SK-N-MC (cell line): Measurements from ENCODE around the gene MACROD2.
"Not testable (repeated sequence)": the region's sequence is repeated elsewhere in the genome, so short reads cannot be mapped to it uniquely, and the experiment has no call there.

Experiments
- DNase-seq: peaks from one replicate; pipeline ENCODE4 v3.0.0-alpha.2; 2011; ENCODE audit warnings: low read depth, low spot score
- H3K27ac ChIP-seq: fragments of 200-600 bp; sonication (generic); 2 replicates; pipeline ENCODE4 v1.5.1; 2016; ENCODE audit warnings: mixed run types
- H3K36me3 ChIP-seq: fragments of 200-600 bp; sonication (generic); 2 replicates; pipeline ENCODE4 v1.6.1; 2017; ENCODE audit warnings: antibody characterized with exemption, low read length, mixed read lengths; ENCODE audit not compliant: insufficient read depth
- H3K4me3 ChIP-seq: fragments of 200-600 bp; sonication (generic); 2 replicates; pipeline ENCODE4 v1.5.1; 2016
- H3K9ac ChIP-seq: fragments of 200-600 bp; sonication (generic); 2 replicates; pipeline ENCODE4 v1.8.0; 2017; ENCODE audit warnings: mixed run types, mixed read lengths; ENCODE audit not compliant: insufficient read length
- H3K9me3 ChIP-seq: fragments of 200-600 bp; sonication (generic); 2 replicates; pipeline ENCODE4 v1.6.1; 2017; ENCODE audit warnings: low read depth, mild to moderate bottlenecking, antibody characterized with exemption, low read length, moderate library complexity, mixed read lengths
- EZH2 ChIP-seq: fragments of 200-600 bp; sonication (generic); IDR thresholded peaks from one replicate; pipeline ENCODE4 v1.6.1; 2017; ENCODE audit warnings: antibody characterized with exemption
- FOXP2 ChIP-seq: optimal IDR thresholded peaks from 2 replicates; pipeline ENCODE3; 2011; ENCODE audit warnings: mild to moderate bottlenecking, moderate library complexity; ENCODE audit not compliant: insufficient read depth; ENCODE audit errors: extremely low read length, control extremely low read depth
- POLR2AphosphoS5 ChIP-seq: IDR thresholded peaks from 2 replicates; pipeline ENCODE4 v1.6.1; 2012; ENCODE audit warnings: mild to moderate bottlenecking, low read depth, low read length, borderline replicate concordance

MACROD2 gene

DNA sequence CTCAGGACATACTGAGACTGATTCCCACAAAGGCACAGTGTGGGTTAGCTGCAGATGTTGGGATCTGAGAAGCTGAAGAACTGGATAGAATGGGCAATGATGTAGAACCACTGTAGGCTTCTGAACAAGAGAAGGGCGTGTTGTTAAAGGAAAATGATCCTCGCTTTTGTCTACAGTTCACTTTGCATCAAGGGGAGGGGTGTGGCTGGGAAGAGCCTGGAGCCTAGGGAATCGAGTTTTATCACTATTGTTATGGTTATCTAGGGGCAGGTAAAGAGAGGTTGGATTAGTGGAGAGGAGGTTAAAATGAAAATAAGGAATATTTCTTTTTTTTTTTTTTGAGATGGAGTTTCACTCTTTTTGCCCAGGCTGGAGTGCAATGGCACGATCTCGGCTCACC is 1809.8 kb downstream of the MACROD2 start:
- H3K9ac ChIP-seq: no peak overlapping the region
- H3K27ac ChIP-seq: no peak overlapping the region
- no peak overlapping the region for H3K4me3 ChIP-seq
- no peak for DNase-seq
- TF ChIP-seq EZH2: no peak
- TF ChIP-seq POLR2AphosphoS5: no peak
- TF ChIP-seq FOXP2: no peak
- no peaks in the 10 kb centered on the region for H3K36me3 ChIP-seq
- H3K9me3 ChIP-seq: no peaks in the 10 kb centered on the region

DNA sequence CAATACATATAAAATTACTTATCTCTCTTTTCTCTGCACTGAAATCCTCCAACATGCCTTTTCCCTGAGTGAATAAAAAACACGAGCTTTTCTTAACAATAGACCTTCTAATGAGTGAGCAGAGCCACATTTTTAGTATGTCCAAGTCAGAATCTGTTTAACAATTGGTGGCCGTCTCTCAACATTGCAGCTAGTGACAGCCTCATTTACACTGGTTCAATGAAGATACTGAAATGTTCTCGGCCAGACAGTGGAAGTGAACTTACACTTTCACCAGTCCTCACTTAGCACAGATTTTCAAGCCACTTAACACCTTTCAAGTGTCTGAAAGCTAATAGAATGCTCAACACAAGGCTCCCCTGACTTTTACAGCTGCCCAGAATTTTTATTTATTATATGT is 1810.8 kb downstream of the MACROD2 start:
- Histone ChIP-seq H3K27ac (no peak overlapping the region), H3K4me3 (no peak overlapping the region), H3K9ac (no peak overlapping the region), H3K36me3 (no peaks in the 10 kb centered on the region), H3K9me3 (no peaks in the 10 kb centered on the region)
- no peak for TF ChIP-seq FOXP2
- TF ChIP-seq POLR2AphosphoS5: no peak
- TF ChIP-seq EZH2: no peak
- no peak for DNase-seq

DNA sequence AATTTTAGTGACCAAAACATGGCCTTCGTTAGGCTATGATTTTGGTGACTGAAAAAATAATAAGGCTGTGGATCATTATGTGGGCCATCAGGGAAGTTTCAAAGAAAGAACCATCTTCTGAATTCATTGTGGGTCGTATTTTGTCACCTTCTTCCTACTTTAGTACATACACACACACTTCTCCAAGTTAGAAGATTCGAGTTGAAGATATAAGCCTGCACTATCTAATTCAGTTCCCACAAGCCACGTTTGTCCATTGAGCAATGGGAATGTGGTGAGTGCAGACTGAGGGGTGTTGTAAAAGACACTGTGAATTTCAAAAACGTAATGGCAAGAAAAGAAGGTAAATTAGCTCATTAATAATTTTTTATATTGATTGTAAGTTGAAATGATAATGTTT is 1812.0 kb downstream of the MACROD2 start:
- DNase-seq: no peak
- H3K9me3 ChIP-seq: no peaks in the 10 kb centered on the region
- no peak overlapping the region for H3K4me3 ChIP-seq

DNA sequence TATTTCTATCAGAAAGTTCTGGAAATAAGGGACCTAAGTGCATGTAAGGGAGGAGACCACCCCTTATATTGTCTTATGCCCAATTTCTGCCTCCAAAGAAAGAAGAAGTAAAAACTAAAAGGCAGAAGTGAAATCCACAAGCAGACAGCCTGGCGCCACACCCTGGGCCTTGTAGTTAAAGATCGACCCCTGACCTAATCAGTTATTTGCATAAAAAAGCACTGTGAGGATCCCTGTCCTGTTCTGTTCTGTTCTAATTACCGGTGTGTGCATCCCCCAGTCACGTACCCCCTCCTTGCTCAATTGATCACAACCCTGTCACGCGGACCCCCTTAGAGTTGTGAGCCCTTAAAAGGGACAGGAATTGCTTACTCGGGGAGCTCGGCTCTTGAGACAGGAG is 1812.5 kb downstream of the MACROD2 start:
- not testable (repeated sequence) for H3K9ac ChIP-seq, H3K9me3 ChIP-seq, H3K36me3 ChIP-seq, H3K4me3 ChIP-seq, DNase-seq, H3K27ac ChIP-seq

More for the DNA sequence above, 1812.0 kb downstream of the MACROD2 start:
- H3K27ac ChIP-seq: no peak overlapping the region
- no peaks in the 10 kb centered on the region for H3K36me3 ChIP-seq
- TF ChIP-seq EZH2 (no peak), POLR2AphosphoS5 (no peak), FOXP2 (no peak)
- no peak overlapping the region for H3K9ac ChIP-seq

DNA sequence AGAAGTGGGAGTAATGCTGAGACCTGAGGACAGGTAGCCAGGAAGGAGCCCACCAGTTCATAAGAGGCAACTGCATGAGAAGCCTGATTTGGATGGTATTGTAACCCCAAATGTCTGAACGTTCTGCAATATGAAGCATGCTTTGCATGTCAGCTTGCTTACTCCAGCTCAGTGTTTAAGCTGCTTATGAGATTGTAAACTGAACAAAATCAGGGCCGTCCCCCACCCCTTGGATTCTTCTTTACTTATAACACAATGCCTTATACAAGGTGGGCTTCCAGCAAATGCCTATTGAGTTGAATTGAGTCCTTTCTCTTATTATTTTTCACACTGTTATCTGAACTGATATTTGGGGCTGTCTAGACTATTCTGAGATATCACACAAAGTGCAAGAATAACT is 1816.6 kb downstream of the MACROD2 start:
- H3K4me3 ChIP-seq: no peak overlapping the region
- no peak for TF ChIP-seq FOXP2
- TF ChIP-seq POLR2AphosphoS5: no peak
- TF ChIP-seq EZH2: no peak
- no peak for DNase-seq
- H3K36me3 ChIP-seq: no peaks in the 10 kb centered on the region
- no peak overlapping the region for H3K27ac ChIP-seq
- no peaks in the 10 kb centered on the region for H3K9me3 ChIP-seq
- H3K9ac ChIP-seq: no peak overlapping the region

DNA sequence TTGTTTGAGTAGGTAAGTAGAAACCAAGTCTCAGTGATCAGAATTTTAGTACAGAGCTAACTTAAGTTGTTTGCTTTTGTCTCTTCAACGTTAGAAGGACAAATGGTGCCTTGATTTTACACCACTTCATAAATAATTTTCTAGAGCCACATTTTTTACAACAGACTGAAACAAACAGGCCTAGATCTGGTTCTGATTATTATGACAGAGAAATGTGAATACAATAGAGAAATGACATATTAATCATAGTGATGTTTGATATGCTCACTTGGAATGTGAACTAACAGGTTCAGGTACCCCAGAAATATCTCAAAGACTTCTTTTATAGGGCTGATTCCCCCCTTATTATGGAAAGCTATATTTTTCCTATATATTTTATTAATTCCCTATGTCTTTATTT is 1817.4 kb downstream of the MACROD2 start:
- Histone ChIP-seq H3K9ac (no peak overlapping the region), H3K27ac (no peak overlapping the region), H3K4me3 (no peak overlapping the region), H3K36me3 (no peaks in the 10 kb centered on the region), H3K9me3 (no peaks in the 10 kb centered on the region)
- no peak for TF ChIP-seq FOXP2
- no peak for TF ChIP-seq POLR2AphosphoS5
- no peak for TF ChIP-seq EZH2
- no peak for DNase-seq

DNA sequence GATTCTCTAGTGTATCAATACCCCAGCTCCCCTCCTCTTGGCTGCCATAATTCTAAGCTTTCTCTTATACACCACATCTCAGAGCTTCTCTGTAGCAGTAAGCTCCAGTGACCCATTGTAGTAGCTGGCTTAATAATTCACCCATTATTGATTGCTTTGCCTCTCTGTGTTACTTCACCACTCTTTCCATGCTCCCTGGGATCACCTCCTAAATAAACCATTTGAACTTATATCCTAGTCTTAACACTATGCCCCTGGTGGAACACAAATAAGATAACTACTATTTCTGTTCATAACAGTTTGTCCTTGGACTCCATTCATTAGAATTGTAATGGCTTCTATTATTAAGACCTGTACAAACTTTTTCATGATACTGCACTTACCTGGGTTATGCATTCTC is 1819.0 kb downstream of the MACROD2 start:
- Histone ChIP-seq H3K36me3 (no peaks in the 10 kb centered on the region), H3K27ac (no peak overlapping the region), H3K9me3 (no peaks in the 10 kb centered on the region), H3K9ac (no peak overlapping the region), H3K4me3 (no peak overlapping the region)
- DNase-seq: no peak
- TF ChIP-seq POLR2AphosphoS5: no peak
- TF ChIP-seq EZH2: no peak
- TF ChIP-seq FOXP2: no peak

DNA sequence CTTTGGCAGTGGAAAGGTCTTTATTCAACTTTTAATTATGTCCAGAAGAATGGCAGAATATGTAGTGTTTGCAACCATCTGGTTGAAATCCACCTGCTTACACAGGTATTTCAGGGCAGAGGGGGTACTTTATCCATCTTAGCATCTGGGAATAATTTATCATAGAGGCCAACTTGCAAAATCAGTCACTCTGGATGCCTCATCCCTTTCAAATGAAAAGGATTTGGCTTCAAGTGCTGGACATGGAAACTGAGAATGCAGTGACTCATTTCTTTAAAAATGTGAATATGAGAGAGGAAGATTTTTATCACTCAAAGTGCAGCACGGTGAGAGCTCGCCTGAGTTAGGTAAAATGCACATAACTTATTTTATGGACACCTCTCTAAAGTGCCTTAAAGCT is 1819.6 kb downstream of the MACROD2 start:
- no peak for DNase-seq
- Histone ChIP-seq H3K4me3 (no peak overlapping the region), H3K9me3 (no peaks in the 10 kb centered on the region), H3K27ac (no peak overlapping the region), H3K36me3 (no peaks in the 10 kb centered on the region), H3K9ac (no peak overlapping the region)
- TF ChIP-seq FOXP2 (no peak), POLR2AphosphoS5 (no peak), EZH2 (no peak)

DNA sequence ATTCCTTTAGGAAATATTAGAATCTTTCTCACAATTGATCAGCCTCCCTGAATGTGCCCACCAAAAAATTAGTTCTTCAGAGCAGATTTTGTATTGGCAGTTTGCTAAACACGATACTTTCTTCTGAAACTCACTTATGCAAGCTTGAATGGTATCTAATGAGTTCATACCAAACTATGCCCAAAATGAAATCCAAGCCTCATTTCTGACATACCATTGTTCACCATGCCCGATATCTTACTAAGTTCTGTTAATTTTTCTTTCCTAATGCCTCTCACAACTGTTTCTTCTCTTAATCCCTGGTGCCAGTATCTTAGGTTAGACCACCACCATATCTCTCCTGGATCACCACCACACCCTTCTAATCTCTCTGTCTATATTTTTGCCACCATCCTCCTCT is 1822.0 kb downstream of the MACROD2 start:
- no peaks in the 10 kb centered on the region for H3K36me3 ChIP-seq
- no peak overlapping the region for H3K27ac ChIP-seq
- no peak overlapping the region for H3K4me3 ChIP-seq

More for the DNA sequence above, 1822.0 kb downstream of the MACROD2 start:
- no peak for TF ChIP-seq EZH2
- H3K9ac ChIP-seq: no peak overlapping the region
- DNase-seq: no peak
- no peaks in the 10 kb centered on the region for H3K9me3 ChIP-seq
